Tongue (tissue), 3 donors: ENCODE results near the gene NT5C3B. TPM values are rescaled to one million over a fixed set of nuclear protein-coding genes. Genes with fewer than 3 reads are reported as not detected.
"Not testable (repeated sequence)": the region's sequence is repeated elsewhere in the genome, so short reads cannot be mapped to it uniquely, and the experiment has no call there.

Experiments
- DNase-seq: peaks from one replicate; pipeline ENCODE4 v3.0.0-alpha.2; 2015
- small RNA-seq: library from RNA; depleted of rRNA; stranded (forward); fragments of <200 nt; gene quantifications from one replicate; pipeline ENCODE3, GENCODE V24; 2014; ENCODE audit warnings: low replicate concordance
- total RNA-seq: library from RNA; depleted of rRNA; stranded (reverse); fragments of >200 nt; gene quantifications from one replicate; pipeline ENCODE4 v1.2.3, GENCODE V29; 2014

Gene NT5C3B
- total RNA-seq, 1 donor from 2014 or later = 42.7 TPM

DNA sequence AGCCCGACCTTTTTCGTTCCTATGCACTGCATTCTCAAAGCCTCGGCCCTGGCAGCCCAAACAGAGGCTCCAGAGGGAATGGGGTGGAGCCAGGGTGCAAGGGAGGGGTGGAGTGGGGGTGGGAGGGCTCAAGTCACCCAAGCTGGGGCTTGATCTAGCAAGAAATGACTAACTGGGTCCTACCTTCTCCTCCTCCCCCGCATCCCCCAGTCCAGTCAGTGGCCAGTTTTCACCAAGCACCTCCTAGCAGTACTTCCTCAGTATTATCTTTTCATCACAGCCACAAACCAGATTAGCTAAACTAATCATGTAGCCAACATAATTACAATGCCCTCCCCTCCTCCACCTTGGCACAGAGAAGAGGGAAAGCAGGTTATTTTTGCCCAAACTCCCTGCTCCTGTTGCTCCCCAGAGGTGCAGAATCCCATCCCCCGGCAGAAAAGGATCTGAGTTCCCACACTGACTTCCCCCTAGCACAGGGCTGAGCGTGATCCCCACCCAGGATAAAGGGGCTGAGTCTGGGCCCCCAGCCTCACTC, 51.8 kb downstream of the NT5C3B start:
- no peak for DNase-seq

GRCh38 chr17:41782142-41782541, 53.9 kb downstream of the NT5C3B start:
- no peak for DNase-seq

DNA sequence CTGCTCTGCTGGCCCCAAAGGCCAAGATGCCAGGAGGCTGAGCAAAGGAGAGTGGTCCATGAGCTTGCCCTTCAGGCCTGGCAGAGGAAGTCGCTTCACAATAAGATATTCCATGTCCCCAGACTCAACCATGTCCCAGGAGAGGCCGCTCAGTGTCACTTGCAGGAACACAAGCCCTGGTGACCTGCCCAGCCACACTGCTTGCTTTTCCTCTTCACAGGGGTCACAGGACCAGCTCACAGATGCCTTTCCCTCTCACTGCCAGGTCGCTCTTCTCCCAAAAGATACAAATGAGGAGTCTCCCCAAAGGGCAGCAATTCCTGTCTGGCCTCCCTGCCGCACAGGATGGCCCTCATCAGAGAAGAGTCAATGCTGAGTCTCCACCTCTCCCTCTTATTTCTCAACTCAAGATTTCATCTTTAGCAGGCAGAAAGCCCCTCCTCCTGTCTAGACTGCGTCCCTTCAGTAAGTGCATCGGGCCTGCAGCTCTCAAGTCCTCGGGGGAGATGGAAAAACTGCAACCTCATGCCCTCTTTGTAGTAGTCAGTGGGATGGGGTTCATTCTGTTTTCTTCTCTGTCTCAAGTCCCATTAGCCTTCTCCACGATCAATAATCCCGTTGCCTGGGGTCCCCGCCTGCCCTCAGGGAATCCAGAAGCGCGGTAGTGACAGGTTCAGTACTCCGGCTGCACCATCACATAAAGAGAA, 54.5 kb downstream of the NT5C3B start:
- DNase-seq = no peak

DNA sequence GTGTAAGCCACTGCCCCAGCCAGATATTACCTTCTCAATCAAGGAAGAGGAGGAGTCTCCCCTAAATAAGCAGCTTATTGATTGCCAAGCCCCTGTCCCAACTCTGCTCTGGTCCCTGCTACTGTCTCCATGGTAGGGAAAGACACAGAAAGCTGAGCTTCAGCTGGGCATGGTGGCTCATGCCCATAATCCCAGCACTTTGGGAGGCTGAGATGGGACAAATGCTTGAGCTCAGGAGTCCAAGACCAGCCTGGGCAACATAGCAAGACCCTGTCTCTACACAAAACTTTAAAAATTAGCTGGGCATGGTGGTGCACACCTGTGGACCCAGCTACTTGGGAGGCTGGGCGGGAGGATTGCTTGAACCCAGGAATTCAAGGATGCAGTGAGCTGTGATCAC, 56.1 kb downstream of the NT5C3B start:
- no peak for DNase-seq

GRCh38 chr17:41777574-41778188, 58.4 kb downstream of the NT5C3B start:
- DNase-seq = peak; percentile 94

DNA sequence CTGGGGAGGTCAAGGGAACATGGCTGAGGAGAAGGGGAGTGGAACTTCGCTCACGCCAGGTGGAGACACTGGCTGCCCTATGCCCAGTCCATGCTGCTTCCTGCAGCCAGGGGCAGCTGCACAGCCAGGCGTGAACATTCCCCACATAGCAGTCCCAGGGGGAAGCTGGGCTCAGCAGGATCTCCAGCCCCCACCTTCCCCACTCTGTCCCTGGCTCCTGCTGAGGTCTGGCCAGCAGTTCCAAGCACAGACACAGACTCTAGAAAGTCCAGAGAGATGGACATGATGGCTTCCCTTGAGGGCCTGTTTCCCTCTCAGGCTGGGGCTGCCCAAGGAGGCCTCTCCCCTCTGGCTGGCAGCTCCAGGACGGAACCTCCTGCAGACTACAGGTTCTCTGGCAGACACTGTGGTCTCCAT, 58.9 kb downstream of the NT5C3B start:
- DNase-seq = peak; percentile 79

DNA sequence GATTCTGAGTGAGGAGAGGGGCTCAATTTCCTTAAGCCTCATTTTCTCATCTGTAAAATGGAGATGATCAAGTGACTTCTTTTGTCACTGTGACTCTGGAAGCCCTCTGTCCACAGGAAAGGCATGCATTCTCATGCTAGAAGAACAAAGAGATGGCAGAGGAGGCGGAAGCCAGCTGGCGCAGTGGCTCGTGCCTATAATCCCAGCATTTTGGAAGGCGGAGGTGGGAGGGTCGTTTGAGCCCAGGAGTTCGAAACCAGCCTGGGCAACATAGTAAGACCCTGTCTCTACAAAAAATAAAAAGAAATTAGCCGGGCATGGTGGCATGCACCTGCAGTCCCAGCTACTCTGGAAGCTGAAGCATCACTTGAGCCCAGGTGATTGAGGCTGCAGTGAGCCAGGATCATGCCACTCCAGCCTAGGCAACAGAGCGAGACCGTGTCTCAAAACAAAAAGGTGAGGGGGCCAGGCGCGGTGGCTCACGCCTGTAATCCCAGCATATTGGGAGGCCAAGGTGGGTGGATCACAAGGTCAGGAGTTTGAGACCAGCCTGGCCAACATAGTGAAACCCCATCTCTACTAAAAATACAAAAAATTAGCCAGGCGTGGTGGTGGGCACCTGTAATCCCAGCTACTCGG, 59.7 kb downstream of the NT5C3B start:
- not testable (repeated sequence) for DNase-seq

GRCh38 chr17:41775394-41776226, 60.4 kb downstream of the NT5C3B start:
- no peak for DNase-seq

Small RNA genes lying within 50 kb of the gene (small RNA-seq; reads per million reads assigned to genes)
- gene AC125257.2 = not detected

Other genes starting within 250 kb of the NT5C3B start
- 738 TPM for gene KRT14, start 249.3 kb downstream of the NT5C3B start, total RNA-seq
- 52.3 TPM for gene KRT16, start 223.5 kb downstream of the NT5C3B start, total RNA-seq
- 253 TPM for gene KRT17, start 211.7 kb downstream of the NT5C3B start, total RNA-seq
- gene EIF1, start 147.3 kb downstream of the NT5C3B start, total RNA-seq = 261 TPM
- not detected for gene GAST, start 123.9 kb downstream of the NT5C3B start, total RNA-seq
- gene HAP1, start 101.6 kb downstream of the NT5C3B start, total RNA-seq = 0.41 TPM
- gene JUP, start 49.5 kb downstream of the NT5C3B start, total RNA-seq = 194 TPM
- 40.8 TPM for gene P3H4, start 24.3 kb downstream of the NT5C3B start, total RNA-seq
- 84.5 TPM for gene FKBP10, start 23.2 kb downstream of the NT5C3B start, total RNA-seq
- 0.41 TPM for gene KLHL10, start 1.6 kb upstream of the NT5C3B start, total RNA-seq
- 30.0 TPM for gene KLHL11, start 29.2 kb upstream of the NT5C3B start, total RNA-seq
- 58.4 TPM for gene ACLY, start 82.7 kb upstream of the NT5C3B start, total RNA-seq
- not detected for gene ODAD4, start 94.4 kb upstream of the NT5C3B start, total RNA-seq
- gene CNP, start 130.6 kb upstream of the NT5C3B start, total RNA-seq = 45.2 TPM
- 71.7 TPM for gene DNAJC7, start 181.2 kb upstream of the NT5C3B start, total RNA-seq
- gene NKIRAS2, start 183.9 kb upstream of the NT5C3B start, total RNA-seq = 23.6 TPM
- 2.3 TPM for gene C17orf113, start 214.4 kb upstream of the NT5C3B start, total RNA-seq